ENCODE data around the gene CNNM3. TPM values are rescaled to one million over a fixed set of nuclear protein-coding genes. Genes with fewer than 3 reads are reported as not detected.

The CNNM3 gene
- total RNA-seq, 1 donor from 2014 or later = 20.9 TPM

DNA sequence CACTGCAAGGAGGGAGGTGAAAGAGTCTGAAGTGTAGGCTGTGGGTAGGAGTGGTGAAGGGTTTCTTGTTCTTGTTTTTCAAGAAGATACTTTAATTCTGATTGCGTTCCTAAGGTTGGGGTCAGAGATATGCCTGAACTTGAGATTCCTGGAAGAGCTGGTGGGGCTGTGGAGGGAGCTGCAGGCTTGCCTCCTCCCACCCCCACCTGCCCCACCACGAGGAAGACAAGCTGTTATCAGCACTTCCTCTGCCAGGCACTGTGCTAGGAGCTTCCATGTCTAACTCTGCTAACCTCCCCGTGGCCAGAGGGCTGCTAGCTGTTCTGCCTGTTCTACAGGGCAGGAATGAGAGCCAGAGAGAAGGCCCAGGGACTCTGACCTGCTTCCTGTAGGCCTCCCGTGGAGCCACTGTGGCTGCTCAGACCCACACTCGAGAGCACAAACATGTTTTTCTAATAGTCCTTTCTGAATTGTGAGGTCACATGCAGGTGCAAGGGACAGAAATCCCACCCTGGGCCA, 14.0 kb downstream of the CNNM3 start:
- H3K27me3 Mint-ChIP-seq (ENCODE audit: unreplicated experiment) = no peaks in the 10 kb centered on the region
- TF ChIP-seq, protein P1, sequence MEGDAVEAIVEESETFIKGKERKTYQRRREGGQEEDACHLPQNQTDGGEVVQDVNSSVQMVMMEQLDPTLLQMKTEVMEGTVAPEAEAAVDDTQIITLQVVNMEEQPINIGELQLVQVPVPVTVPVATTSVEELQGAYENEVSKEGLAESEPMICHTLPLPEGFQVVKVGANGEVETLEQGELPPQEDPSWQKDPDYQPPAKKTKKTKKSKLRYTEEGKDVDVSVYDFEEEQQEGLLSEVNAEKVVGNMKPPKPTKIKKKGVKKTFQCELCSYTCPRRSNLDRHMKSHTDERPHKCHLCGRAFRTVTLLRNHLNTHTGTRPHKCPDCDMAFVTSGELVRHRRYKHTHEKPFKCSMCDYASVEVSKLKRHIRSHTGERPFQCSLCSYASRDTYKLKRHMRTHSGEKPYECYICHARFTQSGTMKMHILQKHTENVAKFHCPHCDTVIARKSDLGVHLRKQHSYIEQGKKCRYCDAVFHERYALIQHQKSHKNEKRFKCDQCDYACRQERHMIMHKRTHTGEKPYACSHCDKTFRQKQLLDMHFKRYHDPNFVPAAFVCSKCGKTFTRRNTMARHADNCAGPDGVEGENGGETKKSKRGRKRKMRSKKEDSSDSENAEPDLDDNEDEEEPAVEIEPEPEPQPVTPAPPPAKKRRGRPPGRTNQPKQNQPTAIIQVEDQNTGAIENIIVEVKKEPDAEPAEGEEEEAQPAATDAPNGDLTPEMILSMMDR (IDR thresholded peaks at IDR 0.05) = no peak
- H3K36me3 Mint-ChIP-seq (ENCODE audit: unreplicated experiment) = peaks cover 17% of the 10 kb centered on the region
- no peak for DNase-seq (ENCODE audit: extremely low spot score, unreplicated experiment)
- H3K4me3 Mint-ChIP-seq (ENCODE audit: unreplicated experiment) = no peak overlapping the region
- H3K9me3 Mint-ChIP-seq (ENCODE audit: unreplicated experiment) = no peaks in the 10 kb centered on the region
- H3K4me1 Mint-ChIP-seq (ENCODE audit: unreplicated experiment) = peaks cover 11% of the 10 kb centered on the region
- H3K27ac Mint-ChIP-seq (ENCODE audit: unreplicated experiment) = no peak overlapping the region

DNA sequence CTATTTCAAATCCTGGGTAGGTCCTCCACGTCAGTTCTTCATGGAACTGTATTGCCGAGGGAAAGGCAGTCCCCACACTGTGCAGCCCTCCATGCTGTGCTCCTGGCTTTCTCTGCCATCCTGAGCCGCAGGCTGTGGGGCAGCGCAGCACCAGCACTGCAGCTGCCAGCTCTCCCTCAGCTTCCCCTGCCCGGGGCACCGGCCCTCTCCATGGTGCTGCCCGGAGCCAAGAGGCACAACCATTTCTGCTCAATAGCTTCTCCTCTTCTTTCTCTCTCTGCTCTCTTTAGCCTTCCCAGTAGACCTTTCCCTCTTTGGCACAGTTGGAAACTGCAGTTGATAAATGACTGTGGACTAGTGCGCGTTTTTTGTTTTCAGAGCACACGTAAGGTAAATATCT, 15.6 kb downstream of the CNNM3 start:
- no peak overlapping the region for H3K4me3 Mint-ChIP-seq (ENCODE audit: unreplicated experiment)
- TF ChIP-seq, protein P1 (IDR thresholded peaks at IDR 0.05) = no peak
- DNase-seq (ENCODE audit: extremely low spot score, unreplicated experiment) = no peak
- peaks cover 17% of the 10 kb centered on the region for H3K36me3 Mint-ChIP-seq (ENCODE audit: unreplicated experiment)
- H3K9me3 Mint-ChIP-seq (ENCODE audit: unreplicated experiment) = no peaks in the 10 kb centered on the region
- H3K27ac Mint-ChIP-seq (ENCODE audit: unreplicated experiment) = no peak overlapping the region
- no peaks in the 10 kb centered on the region for H3K27me3 Mint-ChIP-seq (ENCODE audit: unreplicated experiment)
- H3K4me1 Mint-ChIP-seq (ENCODE audit: unreplicated experiment) = peaks cover 11% of the 10 kb centered on the region

DNA sequence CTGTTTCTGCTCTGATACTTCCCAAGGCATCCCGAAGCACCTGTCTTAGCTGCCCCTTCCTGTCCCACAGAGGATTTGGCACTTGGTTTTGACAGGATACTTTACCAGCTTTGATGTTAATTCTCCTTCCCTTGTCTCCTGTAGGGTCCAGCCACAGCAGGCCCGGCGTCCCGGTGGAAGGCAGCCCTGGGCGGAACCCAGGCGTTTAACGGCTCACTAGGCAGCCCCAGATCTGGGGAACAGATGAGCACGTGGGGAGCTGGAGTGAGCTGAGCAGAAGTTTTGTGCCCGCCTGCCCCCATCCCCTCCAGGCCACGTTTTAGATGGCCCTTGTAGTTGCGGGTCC, 16.3 kb downstream of the CNNM3 start:
- Mint-ChIP-seq H3K9me3 (ENCODE audit: unreplicated experiment) (no peaks in the 10 kb centered on the region), H3K4me3 (ENCODE audit: unreplicated experiment) (no peak overlapping the region), H3K27ac (ENCODE audit: unreplicated experiment) (no peak overlapping the region), H3K36me3 (ENCODE audit: unreplicated experiment) (peaks cover 17% of the 10 kb centered on the region), H3K4me1 (ENCODE audit: unreplicated experiment) (peaks cover 11% of the 10 kb centered on the region), H3K27me3 (ENCODE audit: unreplicated experiment) (no peaks in the 10 kb centered on the region)
- no peak for DNase-seq (ENCODE audit: extremely low spot score, unreplicated experiment)
- TF ChIP-seq, protein P1 (IDR thresholded peaks at IDR 0.05) = no peak

DNA sequence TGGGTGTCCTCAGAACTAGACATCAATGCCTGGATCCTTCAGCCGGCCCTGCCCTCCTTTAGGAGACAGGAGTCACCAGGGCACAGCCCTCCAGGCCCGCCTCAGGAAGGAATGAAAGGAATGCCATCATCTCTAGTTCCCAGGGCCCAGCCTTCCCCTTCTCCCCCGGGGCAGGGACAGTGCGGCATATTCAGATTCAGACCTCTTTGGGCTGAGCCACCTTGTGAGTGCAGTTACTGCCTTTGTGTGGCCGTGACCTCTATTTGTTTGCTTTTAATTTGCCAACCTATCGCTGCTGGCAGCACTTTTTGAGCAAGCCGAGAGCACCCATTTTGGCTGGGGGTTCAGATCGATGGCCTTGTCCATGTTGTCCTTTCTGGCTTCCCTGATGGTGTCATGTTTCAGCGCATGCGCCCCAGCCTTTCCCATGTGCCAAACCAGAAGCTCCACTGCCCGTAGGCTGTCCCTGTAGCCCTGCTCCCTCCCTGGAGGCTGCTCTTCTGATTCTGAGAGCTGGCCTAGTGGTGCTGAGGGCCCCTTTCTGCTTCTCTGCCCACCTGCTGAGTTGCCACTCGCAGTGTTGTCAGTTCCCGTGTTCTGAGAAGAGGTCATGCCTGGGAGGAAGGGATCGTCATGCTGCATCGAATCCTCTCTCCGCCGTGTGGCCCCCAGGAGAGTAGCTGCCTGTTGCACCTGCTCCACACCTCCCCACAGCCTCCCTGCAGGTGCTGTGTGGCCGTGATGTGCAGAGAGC, 16.9 kb downstream of the CNNM3 start:
- Mint-ChIP-seq H3K4me3 (ENCODE audit: unreplicated experiment) (no peak overlapping the region), H3K36me3 (ENCODE audit: unreplicated experiment) (peaks cover 17% of the 10 kb centered on the region), H3K27me3 (ENCODE audit: unreplicated experiment) (no peaks in the 10 kb centered on the region), H3K4me1 (ENCODE audit: unreplicated experiment) (peaks cover 11% of the 10 kb centered on the region), H3K27ac (ENCODE audit: unreplicated experiment) (peak overlapping the region; percentile 68), H3K9me3 (ENCODE audit: unreplicated experiment) (no peaks in the 10 kb centered on the region)
- TF ChIP-seq, protein P1 (IDR thresholded peaks at IDR 0.05) = no peak
- no peak for DNase-seq (ENCODE audit: extremely low spot score, unreplicated experiment)

DNA sequence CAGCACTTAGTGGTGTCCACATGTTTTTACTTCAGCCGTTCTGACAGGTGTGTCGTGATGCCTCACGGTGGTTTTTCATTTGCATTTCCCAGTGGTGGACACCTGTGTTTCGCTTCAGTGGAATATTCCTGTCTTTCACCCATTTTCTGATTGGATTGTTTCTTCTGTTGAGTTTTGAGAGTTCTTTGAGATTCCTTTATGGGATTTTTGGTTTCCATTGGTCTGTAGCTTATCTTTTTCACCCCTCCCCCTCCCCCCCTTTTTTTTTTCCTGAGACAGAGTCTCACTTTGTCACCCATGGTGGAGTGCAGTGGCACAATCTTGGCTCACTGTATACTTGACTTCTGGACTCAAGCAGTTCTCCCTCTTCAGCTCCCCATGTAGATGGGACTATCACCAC, 19.8 kb downstream of the CNNM3 start:
- Mint-ChIP-seq H3K27ac (ENCODE audit: unreplicated experiment) (no peak overlapping the region), H3K4me3 (ENCODE audit: unreplicated experiment) (no peak overlapping the region), H3K9me3 (ENCODE audit: unreplicated experiment) (no peaks in the 10 kb centered on the region), H3K4me1 (ENCODE audit: unreplicated experiment) (peaks cover 11% of the 10 kb centered on the region), H3K27me3 (ENCODE audit: unreplicated experiment) (no peaks in the 10 kb centered on the region), H3K36me3 (ENCODE audit: unreplicated experiment) (no peaks in the 10 kb centered on the region)
- DNase-seq (ENCODE audit: extremely low spot score, unreplicated experiment) = no peak
- TF ChIP-seq, protein P1 (IDR thresholded peaks at IDR 0.05) = no peak

Data from osteocyte (in vitro differentiated cells).